GM23338 (cell line): ENCODE results near the gene MTR. TPM values are rescaled to one million over a fixed set of nuclear protein-coding genes. Genes with fewer than 3 reads are reported as not detected.

ENCODE experiments used
- ATAC-seq: fragments of 200-7000 bp; cut with Tn5 transposase; 3 replicates; pipeline ENCODE4 v1.9.1; 2020
- DNase-seq: peaks from one replicate; pipeline ENCODE4 v3.0.0-alpha.2; 2015; ENCODE audit warnings: low spot score
- H2AFZ ChIP-seq: fragments of 200-600 bp; sonication (generic); 2 replicates; pipeline ENCODE4 v1.8.0; 2016; ENCODE audit warnings: antibody characterized with exemption, mild to moderate bottlenecking, moderate library complexity
- H3F3A ChIP-seq: fragments of 200-600 bp; sonication (generic); replicated peaks from 2 replicates; pipeline ENCODE4 v1.8.0; 2017; ENCODE audit warnings: antibody characterized with exemption, mixed run types, low read depth
- H3K27ac ChIP-seq: fragments of 200-600 bp; sonication (generic); 2 replicates; pipeline ENCODE4 v1.6.1; 2016; ENCODE audit warnings: low read depth
- H3K27me3 ChIP-seq: fragments of 200-600 bp; sonication (generic); 2 replicates; pipeline ENCODE4 v1.8.0; 2016; ENCODE audit warnings: mild to moderate bottlenecking, mixed run types, moderate library complexity; ENCODE audit not compliant: insufficient read depth
- H3K36me3 ChIP-seq: fragments of 200-600 bp; sonication (generic); 2 replicates; pipeline ENCODE4 v1.8.0; 2016; ENCODE audit warnings: mild to moderate bottlenecking; ENCODE audit not compliant: insufficient read depth
- H3K4me1 ChIP-seq: fragments of 200-600 bp; sonication (generic); 2 replicates; pipeline ENCODE4 v1.8.0; 2016; ENCODE audit warnings: mild to moderate bottlenecking, moderate library complexity; ENCODE audit not compliant: insufficient read depth
- H3K4me2 ChIP-seq: fragments of 200-600 bp; sonication (generic); 2 replicates; pipeline ENCODE4 v1.7.1; 2017; ENCODE audit warnings: mixed run types
- H3K4me3 ChIP-seq: fragments of 200-600 bp; sonication (generic); 2 replicates; pipeline ENCODE4 v1.6.1; 2016; ENCODE audit warnings: mixed run types
- H3K79me2 ChIP-seq: fragments of 200-600 bp; sonication (generic); replicated peaks from 2 replicates; pipeline ENCODE4 v1.8.0; 2017; ENCODE audit warnings: mild to moderate bottlenecking; ENCODE audit not compliant: insufficient read depth
- H3K9me2 ChIP-seq: fragments of 200-600 bp; sonication (generic); 2 replicates; pipeline ENCODE4 v1.8.0; 2017; ENCODE audit not compliant: insufficient read depth
- H4K20me1 ChIP-seq: fragments of 200-600 bp; sonication (generic); replicated peaks from 2 replicates; pipeline ENCODE4 v1.8.0; 2017; ENCODE audit warnings: mild to moderate bottlenecking; ENCODE audit not compliant: insufficient read depth
- H3K27ac Mint-ChIP-seq: 2 replicates; pipeline ENCODE4 v1.8.0; 2020; ENCODE audit warnings: inconsistent platforms, mild to moderate bottlenecking, moderate library complexity, mixed read lengths
- H3K27me3 Mint-ChIP-seq: 3 replicates; pipeline ENCODE4 v1.8.0; 2022; ENCODE audit warnings: low read depth, mild to moderate bottlenecking, moderate library complexity, mixed read lengths, inconsistent platforms; ENCODE audit not compliant: insufficient read depth, poor library complexity
- H3K36me3 Mint-ChIP-seq: 3 replicates; pipeline ENCODE4 v1.8.0; 2021; ENCODE audit warnings: low read depth, mild to moderate bottlenecking, inconsistent platforms, moderate library complexity, mixed read lengths
- H3K4me1 Mint-ChIP-seq: 3 replicates; pipeline ENCODE4 v1.8.0; 2020; ENCODE audit warnings: mild to moderate bottlenecking, inconsistent platforms, mixed read lengths
- H3K4me3 Mint-ChIP-seq: 3 replicates; pipeline ENCODE4 v1.8.0; 2021; ENCODE audit warnings: moderate library complexity, mild to moderate bottlenecking, inconsistent platforms, mixed read lengths
- H3K9me3 Mint-ChIP-seq: 3 replicates; pipeline ENCODE4 v1.8.0; 2020; ENCODE audit warnings: moderate library complexity, mild to moderate bottlenecking, inconsistent platforms, mixed read lengths
- CREB1 ChIP-seq: fragments of 250-450 bp; sonication (Bioruptor Pico); IDR thresholded peaks from 2 replicates; pipeline ENCODE4 v1.5.0; 2020; ENCODE audit warnings: low read depth, mild to moderate bottlenecking, moderate library complexity
- ETS1 ChIP-seq: IDR thresholded peaks from 2 replicates; pipeline ENCODE4 v1.6.1; 2016; ENCODE audit warnings: antibody characterized with exemption
- EZH2 ChIP-seq: fragments of 200-600 bp; sonication (generic); IDR thresholded peaks from one replicate; pipeline ENCODE4 v1.8.0; 2017; ENCODE audit warnings: antibody characterized with exemption, mild to moderate bottlenecking, low read depth; ENCODE audit not compliant: unreplicated experiment
- JUNB ChIP-seq: IDR thresholded peaks from one replicate; pipeline ENCODE4 v1.6.1; 2016; ENCODE audit warnings: antibody characterized with exemption; ENCODE audit not compliant: unreplicated experiment
- POLR2AphosphoS5 ChIP-seq: IDR thresholded peaks from 2 replicates; pipeline ENCODE4 v1.6.1; 2016; ENCODE audit warnings: antibody characterized with exemption, low read depth
- ZNF114 ChIP-seq: fragments of 250-450 bp; sonication (Bioruptor Pico); IDR thresholded peaks from 2 replicates; pipeline ENCODE4 v1.5.0; 2020; ENCODE audit warnings: mild to moderate bottlenecking, moderate library complexity
- ZNF331 ChIP-seq: fragments of 250-450 bp; sonication (Bioruptor Pico); IDR thresholded peaks from 2 replicates; pipeline ENCODE4 v1.5.0; 2020; ENCODE audit warnings: low read depth, mild to moderate bottlenecking, moderate library complexity
- ZNF462 ChIP-seq: fragments of 250-450 bp; sonication (Bioruptor Pico); IDR thresholded peaks from 2 replicates; pipeline ENCODE4 v1.5.0; 2020; ENCODE audit warnings: mild to moderate bottlenecking, moderate library complexity
- polyA plus RNA-seq: library from polyadenylated mRNA; unstranded; fragments of >200 nt; fragmentation: Nextera tagmentation; extraction: Ambion mirVana; gene quantifications from 2 replicates; pipeline ENCODE4 v1.2.1, GENCODE V29; 2016
- total RNA-seq: library from RNA; depleted of rRNA; stranded (reverse); fragments of >200 nt; shearing (Covaris generic); gene quantifications from 2 replicates; pipeline ENCODE4 v1.2.3, GENCODE V29; 2014
- TF ChIP-seq, protein P1 (sequence below): IDR thresholded peaks from one replicate; pipeline ENCODE4 v1.6.1; 2018; ENCODE audit warnings: antibody characterized with exemption; ENCODE audit not compliant: unreplicated experiment

Gene MTR
- total and polyA plus RNA-seq, 2 experiments from 2014 or later = 6.4 to 20.0 TPM

DNA sequence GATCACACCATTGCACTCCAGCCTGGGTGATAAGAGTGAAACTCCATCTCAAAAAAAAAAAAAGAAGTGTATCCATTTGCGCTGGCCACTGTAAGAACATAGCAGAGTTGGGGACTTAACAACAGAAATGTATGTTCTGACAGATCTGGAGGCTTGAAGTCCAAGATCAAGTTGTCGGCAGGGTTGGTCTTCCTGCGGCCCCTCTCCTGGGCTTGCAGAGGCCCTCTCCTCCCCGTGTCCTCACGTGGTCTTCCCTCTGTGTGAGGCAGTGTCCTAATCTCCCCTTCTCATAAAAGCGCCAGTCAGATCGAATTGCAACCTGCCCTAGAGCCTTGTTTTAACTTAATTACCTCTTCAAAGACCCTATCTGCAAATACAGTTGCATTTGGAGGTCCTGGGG, 156.6 kb downstream of the MTR start (continued):
- TF ChIP-seq, protein P1, sequence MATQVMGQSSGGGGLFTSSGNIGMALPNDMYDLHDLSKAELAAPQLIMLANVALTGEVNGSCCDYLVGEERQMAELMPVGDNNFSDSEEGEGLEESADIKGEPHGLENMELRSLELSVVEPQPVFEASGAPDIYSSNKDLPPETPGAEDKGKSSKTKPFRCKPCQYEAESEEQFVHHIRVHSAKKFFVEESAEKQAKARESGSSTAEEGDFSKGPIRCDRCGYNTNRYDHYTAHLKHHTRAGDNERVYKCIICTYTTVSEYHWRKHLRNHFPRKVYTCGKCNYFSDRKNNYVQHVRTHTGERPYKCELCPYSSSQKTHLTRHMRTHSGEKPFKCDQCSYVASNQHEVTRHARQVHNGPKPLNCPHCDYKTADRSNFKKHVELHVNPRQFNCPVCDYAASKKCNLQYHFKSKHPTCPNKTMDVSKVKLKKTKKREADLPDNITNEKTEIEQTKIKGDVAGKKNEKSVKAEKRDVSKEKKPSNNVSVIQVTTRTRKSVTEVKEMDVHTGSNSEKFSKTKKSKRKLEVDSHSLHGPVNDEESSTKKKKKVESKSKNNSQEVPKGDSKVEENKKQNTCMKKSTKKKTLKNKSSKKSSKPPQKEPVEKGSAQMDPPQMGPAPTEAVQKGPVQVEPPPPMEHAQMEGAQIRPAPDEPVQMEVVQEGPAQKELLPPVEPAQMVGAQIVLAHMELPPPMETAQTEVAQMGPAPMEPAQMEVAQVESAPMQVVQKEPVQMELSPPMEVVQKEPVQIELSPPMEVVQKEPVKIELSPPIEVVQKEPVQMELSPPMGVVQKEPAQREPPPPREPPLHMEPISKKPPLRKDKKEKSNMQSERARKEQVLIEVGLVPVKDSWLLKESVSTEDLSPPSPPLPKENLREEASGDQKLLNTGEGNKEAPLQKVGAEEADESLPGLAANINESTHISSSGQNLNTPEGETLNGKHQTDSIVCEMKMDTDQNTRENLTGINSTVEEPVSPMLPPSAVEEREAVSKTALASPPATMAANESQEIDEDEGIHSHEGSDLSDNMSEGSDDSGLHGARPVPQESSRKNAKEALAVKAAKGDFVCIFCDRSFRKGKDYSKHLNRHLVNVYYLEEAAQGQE = no peak
- no peak for TF ChIP-seq EZH2
- TF ChIP-seq ZNF331 = no peak
- TF ChIP-seq ZNF114 (CRISPR knock-in tag) = no peak
- no peak for TF ChIP-seq JUNB

- H3K4me3 ChIP-seq = no peak overlapping the region
- H3F3A ChIP-seq = no peaks in the 10 kb centered on the region
- Mint-ChIP-seq H3K9me3 (no peaks in the 10 kb centered on the region; the same call in 2 of the 3 replicates), H3K36me3 (no peaks in the 10 kb centered on the region), H3K4me3 (no peak overlapping the region), H3K27ac (peak overlapping the region; percentile 79), H3K4me1 (peaks cover 31% of the 10 kb centered on the region), H3K27me3 (peaks cover 1% of the 10 kb centered on the region)
- H3K27me3 ChIP-seq = no peaks in the 10 kb centered on the region
- H2AFZ ChIP-seq = no peak overlapping the region
- no peak overlapping the region for H3K4me2 ChIP-seq
- no peaks in the 10 kb centered on the region for H3K36me3 ChIP-seq
- H3K79me2 ChIP-seq = no peaks in the 10 kb centered on the region
- H3K9me2 ChIP-seq = 0 out of 2 replicates have a peak, but pooled peaks cover 6% of the 10 kb centered on the region
- H4K20me1 ChIP-seq = no peaks in the 10 kb centered on the region
- peak; percentile 45 for DNase-seq
- H3K4me1 ChIP-seq = peaks cover 20% of the 10 kb centered on the region
- no peak overlapping the region for H3K27ac ChIP-seq
- ATAC-seq = peak; percentile 80
- TF ChIP-seq ZNF331 = no peak
- no peak for TF ChIP-seq ETS1
- TF ChIP-seq CREB1 (CRISPR knock-in tag) = no peak
- TF ChIP-seq ZNF114 (CRISPR knock-in tag) = no peak
- TF ChIP-seq, protein P1 = no peak
- TF ChIP-seq ZNF462 (CRISPR knock-in tag) = no peak
- no peak for TF ChIP-seq POLR2AphosphoS5
Measured at GRCh38 chr1:236952246-236953003, 157.3 kb downstream of the MTR start.
